GM21717 (cell line): ENCODE data around the gene CEP72.
A peak's percentile ranks its signal among the peaks of the same experiment; 100 is the strongest.
"Not testable (repeated sequence)": the region's sequence is repeated elsewhere in the genome, so short reads cannot be mapped to it uniquely, and the experiment has no call there.

Experiments used
- ATAC-seq: cut with Tn5 transposase; IDR thresholded peaks from one replicate; pipeline ENCODE4 v1.9.1; 2021; ENCODE audit warnings: mild to moderate bottlenecking, moderate library complexity; ENCODE audit not compliant: unreplicated experiment

The CEP72 gene

DNA sequence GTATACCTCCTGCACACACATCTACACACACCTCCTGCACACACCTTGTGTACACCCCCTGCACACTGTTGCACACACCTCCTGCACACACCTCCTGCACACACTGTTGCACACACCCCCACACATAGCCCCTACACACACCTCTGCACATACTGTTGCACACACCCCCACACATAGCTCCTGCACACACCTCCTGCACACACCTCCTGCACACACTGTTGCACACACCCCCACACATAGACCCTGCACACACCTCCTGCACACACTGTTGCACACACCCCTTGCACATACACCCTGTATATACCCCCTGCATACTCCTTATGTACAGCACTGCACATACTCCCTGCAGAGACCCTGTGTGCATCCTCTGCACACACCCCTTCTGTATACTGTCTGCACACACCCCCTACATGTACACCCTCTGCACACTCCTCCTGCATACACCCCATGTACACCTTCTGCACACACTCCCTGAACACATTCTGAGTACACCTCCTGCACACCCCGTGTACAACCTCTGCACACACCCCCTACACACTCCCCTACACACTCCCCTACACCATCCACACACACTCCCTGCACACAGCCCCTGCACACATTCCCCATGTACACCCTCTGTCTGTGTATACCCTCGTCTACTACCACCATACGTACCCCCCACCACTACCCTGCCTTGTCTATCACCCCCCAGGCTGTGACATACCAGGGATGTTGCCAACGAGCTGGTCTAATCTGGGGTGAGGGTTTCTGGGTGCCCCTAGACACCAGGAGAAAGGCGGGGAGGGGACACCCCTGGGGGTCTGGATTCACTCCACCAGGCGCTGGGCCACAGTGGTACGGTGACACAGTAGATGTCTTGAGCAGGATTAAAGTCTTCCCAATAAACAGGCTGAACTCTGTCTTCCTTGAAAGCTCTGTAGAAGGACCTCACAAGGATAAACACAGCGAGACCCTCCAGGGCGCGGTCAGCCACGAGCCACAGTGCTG lies 1.1 kb upstream of the CEP72 start:
- no peak for ATAC-seq

DNA sequence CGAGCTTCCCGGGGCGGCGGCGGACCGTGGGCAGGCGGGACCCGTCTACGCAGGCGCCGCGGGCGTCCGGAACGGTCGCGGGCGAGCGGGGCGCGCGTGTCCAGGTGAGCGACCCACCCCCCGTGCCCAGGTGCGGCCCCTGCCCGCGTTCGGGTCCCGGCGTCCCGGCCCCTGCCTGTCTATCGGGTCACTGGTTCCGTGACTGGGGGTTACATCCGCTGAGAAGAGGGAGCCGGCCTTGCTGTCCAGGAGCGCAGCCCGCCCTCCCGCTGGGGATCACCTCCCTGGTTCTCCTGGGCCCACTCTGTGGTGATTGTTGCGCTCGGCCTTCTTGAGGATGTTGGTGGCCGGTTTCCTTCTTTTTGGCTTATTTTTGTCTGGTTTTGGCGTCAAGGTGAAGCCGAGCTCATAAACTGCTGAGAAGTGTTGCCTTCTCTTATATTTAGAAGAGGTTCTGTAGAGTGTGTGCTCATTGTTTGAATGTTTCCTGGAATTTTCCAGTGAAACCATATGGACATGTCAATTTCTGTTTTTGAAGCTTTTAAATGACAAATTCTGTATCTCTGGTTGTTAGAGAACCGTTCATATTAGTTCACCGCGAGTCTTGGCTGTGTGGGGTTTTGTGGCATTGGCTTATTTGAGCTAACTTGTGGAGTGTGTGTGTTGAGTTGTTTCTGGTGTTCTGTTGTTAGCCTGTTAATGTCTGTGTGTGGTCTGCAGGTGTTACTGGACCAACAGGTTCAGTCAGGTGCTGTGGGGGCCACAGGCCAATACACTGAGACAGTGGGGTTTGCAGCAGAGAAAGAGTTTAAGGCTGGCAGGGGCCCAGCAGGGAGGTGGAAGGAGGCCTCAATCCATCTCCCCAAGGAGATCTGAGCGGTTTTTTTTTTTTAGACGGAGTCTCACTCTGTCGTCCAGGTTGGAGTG lies 621 bp downstream of the CEP72 start:
- peak; percentile 28 for ATAC-seq

DNA sequence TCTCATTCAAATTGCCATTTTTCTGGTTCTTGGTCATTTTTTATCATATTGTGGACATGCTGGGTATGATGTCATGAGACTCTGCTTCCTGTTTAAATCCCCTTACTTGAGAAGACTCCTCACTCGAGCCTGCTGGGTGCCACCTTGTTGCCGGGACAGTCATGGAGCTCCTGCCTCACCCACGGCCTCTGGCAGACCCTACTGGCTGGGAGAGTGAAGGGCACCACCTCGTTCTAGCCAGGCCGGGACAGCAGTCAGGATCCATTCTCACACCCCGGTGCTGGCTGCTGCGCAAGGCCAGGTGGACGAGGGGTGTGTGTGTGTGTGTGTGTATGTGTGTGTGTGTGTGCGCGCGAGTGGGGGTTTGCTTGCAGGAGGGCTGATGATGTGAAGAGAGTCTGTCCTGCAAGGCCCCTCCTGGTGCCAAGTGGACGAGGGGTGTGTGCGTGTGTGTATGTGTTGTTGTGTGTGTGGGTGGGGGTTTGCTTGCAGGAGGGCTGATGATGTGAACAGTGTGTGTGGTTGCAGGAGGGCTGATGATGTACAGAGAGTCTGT lies 4.4 kb downstream of the CEP72 start:
- ATAC-seq: no peak

DNA sequence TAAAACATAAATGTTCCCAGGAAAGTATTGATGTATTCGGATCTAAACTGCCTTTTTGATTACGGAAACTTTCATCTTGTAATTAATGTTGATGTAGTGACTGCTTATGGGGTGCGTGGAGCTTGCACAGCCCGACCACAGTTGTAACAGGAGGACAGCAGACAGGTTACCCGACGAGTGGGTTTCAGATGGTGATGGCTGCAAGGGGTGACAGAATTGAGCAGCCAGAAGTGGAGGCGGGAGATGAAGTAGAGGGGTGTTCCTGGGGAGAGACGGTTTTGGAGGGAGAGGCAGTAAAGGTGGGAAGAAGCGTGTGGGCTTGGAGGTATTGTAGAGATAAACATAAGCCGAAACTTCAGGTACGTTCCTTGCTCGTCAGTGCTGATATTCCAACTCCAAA lies 5.8 kb downstream of the CEP72 start:
- no peak for ATAC-seq

DNA sequence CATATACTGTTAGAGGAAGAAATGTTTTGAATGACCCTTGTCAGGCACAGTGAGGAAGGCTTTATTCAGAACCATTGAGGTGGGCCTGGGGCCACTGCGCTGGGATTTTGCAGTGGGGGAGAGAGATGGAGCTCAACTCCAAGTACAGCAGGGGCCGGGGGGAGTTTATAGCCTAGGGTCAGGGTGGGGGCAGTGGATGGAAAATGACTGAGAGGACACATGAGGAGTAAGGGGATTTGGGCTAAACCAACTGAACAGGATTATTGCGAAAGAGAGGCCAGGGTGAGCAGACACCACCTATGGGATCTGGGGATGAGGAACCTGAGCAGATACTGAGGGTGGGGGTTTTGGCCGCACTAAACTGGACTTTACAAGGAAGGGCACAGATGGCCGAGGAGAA lies 6.3 kb downstream of the CEP72 start:
- ATAC-seq: no peak

DNA sequence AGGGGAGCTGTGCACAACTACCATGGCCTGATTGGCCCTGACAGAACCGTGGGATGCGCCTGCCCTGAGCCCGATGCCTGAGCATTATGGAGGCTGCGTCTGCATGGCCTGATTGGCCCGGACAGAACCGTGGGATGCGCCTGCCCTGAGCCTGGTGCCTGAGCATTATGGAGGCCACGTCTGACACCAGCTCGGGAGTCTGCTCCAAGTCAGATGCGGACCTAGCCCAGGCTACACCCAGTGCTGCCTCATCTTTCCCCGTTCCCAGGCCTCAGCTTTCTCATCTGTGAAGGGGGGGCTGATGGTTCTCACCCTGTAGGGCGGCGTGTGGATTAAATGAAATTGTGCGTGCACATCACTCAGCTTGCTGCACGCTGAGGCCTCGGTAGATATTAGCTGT lies 7.3 kb downstream of the CEP72 start:
- ATAC-seq: no peak

DNA sequence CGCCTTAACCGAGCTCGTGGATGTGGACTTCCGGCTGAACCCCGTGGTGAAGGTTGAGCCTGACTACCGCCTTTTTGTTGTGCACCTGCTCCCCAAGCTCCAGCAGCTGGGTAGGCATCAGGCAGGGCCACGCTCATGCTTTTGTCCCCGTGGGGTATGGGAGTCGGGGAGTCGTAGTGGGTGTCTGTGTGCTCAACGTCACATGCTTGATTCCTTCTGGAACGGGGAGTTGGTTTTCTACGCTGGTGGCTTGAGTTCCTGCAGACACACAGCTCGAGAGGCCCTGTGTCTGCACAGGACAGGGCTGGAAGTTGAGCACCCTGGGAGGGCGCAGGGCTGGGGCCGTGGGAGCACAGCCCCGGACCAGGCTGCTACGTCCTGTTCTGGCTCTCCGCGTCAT lies 8.0 kb downstream of the CEP72 start:
- ATAC-seq: no peak

DNA sequence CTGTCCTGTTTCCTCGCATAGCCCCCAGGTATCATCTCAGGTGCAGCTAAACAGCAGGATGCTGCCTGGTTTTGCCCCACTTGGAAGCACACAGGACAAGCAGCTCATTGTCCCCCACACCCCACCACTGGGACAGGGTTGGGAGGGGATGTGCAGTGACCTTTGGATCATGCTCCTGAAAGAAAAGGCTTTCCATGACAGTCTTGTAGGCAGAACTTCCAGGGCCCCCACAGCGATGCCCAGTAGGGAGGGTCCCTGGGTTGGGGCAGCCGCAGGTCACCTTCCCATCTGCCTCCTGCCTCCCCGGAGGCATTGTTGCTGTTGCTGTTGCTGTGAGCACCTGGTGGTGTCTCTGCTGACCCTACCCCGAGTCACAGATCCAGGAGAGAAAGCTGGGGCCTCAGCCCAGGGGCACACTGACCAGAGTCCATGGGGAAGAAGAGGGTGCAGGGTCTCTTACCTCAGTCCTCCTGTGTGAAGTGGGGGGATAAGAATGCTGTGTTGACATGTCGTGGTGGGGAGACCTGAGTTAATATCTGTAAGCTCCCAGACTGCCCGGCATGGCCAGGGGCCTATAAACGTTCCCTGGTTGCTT lies 8.5 kb downstream of the CEP72 start:
- ATAC-seq: no peak

DNA sequence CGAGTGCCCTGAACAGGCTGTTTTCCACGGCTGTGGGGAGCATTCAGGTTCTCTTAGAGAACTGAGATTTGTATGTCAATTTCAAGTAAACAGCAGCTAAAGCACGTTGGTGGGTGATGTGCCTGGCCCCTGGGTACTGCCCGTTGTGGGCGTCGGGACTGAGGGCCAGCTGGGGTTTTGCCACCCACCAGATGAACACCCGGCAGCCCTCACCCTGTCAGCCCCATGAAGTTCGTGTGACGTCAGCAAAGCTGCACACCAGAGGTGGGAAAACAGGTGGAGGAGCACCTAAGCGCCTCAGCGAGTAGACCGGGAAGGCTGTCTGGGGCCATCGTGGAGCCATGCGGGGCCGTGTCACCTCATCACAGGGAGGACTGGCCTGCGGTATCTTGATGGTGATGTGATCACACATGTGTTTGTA lies 9.2 kb downstream of the CEP72 start:
- no peak for ATAC-seq

DNA sequence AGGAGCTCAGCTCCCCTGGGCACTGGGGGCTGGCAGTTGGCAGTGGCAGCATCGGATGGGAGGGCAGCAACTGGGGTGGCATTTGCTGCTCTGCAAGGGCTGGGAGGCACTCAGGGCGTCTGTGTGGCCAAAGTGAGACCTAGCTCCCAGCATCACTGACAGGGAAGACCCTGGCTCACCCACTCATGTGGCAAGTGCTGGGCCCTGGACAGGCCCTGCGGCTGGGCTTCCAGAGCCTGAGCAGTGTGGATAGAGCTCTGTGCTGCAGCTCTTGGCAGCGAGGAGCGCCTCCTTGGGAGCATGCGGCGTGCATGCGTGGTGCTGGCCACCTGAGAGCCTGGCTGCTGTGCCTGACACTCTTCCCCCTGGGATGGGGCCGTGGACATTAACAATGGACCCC lies 10.2 kb downstream of the CEP72 start:
- no peak for ATAC-seq

DNA sequence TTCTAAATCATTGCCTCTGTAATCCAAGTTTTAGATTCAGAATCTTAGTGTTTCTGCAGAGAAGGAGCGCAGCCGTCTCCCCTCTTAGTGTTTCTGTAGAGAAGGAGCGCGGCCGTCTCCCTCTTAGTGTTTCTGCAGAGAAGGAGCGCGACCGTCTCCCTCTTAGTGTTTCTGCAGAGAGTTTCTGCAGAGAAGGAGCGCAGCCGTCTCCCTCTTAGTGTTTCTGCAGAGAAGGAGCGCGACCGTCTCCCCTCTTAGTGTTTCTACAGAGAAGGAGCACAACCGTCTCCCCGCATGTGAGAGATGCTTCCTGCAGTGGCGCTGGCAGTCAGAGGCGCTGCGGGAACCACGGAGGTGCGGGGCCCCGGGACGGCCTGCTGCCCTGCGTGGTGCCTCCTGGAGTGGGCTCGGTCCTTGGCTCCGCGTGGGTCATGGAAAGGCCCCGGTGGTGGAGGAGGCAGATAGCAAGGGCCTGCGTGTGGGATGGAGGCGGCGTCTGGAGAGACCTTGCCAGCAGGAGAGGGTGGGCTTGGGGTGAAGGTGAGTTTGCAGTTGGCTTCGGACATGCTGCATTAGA lies 10.9 kb downstream of the CEP72 start:
- no peak for ATAC-seq

DNA sequence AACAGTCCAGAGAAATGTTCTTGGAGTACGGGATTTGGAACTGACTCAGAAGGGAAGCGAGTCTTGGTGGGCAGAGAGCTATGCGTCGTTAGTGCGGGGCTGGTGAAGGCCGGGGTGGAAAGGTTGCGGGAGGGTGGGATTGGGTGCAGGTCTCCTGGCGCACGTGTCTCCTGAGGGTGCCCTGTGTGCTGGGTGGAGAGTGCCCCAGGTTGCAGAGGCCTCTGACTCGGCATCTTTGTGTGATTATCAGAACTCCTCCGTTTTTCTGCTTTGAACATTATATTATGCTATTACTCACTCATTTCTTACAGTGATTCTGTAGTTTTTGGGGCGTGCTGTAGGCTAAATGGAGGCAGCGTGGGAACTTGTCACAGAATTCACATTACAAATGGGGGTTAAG lies 11.4 kb downstream of the CEP72 start:
- ATAC-seq: no peak

DNA sequence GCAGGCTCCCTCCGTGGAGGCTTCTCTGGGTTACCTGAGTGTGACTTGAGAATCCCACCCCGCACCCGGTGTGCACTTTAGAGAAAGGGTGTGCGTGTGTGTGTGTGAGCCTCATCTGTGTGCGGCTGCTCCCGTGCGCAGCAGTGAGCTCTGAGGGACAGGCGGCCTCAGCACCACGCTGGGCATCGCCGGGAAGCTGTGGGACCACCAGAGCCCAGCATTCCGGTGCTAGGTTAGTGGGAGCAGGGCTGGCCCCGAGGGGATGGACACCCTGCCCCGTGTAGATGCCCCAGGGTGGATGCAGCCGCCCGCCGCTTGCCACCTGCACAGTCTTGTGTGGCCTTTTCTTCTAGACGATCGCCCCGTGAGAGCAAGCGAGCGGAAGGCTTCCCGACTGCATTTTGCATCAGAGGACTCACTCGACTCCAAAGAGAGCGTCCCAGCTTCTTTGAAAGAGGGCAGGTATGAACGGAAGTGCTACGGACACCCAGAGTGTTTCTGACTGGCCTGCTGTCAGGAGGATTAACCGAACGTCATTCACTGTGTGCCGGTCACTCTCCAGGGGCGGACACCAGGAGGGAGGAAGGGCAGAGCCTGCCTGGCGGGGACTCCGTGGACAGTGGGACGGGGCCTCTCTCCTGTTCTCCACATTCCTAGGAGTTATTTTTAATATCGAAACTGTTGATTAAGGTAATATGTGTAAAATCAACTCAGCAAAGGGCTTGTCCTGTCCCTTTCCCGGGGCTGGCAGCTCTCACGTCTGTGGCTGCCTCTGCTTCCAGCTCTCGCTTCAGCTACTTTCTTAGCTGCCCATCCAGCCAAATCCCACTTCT lies 12.2 kb downstream of the CEP72 start:
- ATAC-seq: no peak

DNA sequence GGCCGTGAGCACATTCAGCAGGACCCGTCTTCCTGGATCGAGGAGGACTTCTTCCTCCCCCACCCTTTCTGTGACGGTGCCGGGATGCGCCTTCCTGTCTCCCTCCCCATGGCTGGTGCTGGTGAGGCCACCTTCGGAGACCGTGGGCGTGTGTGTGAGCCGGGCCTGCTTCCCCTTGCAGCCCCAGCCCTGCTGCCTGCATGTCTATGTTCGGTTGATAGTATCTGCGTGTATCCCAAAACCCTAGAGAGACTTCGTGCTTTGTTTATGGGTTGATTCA lies 12.8 kb downstream of the CEP72 start:
- no peak for ATAC-seq

DNA sequence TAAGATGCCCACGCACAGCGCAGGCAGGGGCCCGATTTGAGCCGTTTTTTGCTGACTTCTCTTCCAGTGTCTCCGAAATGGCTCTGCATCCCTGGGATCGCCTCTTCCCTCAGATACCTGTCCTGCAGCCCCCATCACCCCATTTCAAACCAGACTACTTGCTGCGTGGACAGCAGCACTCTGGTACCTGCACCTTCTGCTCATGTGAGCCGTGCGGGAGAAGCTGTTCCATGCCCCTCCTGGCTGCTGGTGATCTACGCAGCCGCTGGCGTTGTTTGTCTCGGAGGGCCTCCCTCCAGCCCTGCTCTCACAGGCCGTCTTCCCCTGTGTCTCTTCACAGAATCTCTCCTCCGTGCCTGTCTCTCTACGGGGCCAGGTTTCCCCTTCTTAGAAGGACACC lies 13.4 kb downstream of the CEP72 start:
- ATAC-seq: no peak

DNA sequence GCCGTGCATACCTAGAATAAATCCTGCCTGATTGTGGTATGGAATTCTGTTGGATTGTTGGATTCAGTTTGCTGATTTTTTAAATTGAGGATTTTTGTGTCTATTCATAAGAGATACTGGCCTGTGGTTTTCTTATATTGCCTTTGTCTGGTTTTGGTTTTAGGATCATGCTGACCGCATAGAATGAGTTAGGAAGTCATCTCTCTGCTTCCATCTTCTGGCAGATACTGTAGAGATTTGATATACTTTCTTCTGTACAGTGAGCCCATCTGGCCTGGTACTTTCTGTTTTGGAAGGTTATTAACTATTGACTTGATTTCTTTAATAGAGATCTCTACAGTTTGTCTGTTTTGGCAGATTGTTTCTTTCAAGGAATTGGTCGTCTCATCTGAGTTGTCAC lies 14.7 kb downstream of the CEP72 start:
- no peak for ATAC-seq

DNA sequence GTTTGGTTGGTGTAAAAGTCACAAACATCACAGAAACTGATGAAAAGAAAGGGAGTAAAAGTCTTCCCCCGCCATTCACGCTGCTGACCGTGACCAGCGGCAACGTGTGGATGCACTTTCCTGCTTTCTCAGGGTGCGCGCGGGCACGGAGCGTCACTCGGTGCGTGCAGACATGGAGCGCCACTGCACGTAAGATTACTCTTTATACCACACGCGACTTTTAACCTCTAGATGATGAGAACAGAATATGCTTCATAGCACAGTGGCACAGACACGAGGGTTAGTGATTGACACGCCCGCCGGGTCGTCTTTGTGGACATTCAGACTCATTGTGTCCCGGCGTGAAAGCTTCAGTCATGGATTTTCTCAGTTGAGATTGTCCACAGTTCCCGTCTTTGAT lies 15.7 kb downstream of the CEP72 start:
- no peak for ATAC-seq

DNA sequence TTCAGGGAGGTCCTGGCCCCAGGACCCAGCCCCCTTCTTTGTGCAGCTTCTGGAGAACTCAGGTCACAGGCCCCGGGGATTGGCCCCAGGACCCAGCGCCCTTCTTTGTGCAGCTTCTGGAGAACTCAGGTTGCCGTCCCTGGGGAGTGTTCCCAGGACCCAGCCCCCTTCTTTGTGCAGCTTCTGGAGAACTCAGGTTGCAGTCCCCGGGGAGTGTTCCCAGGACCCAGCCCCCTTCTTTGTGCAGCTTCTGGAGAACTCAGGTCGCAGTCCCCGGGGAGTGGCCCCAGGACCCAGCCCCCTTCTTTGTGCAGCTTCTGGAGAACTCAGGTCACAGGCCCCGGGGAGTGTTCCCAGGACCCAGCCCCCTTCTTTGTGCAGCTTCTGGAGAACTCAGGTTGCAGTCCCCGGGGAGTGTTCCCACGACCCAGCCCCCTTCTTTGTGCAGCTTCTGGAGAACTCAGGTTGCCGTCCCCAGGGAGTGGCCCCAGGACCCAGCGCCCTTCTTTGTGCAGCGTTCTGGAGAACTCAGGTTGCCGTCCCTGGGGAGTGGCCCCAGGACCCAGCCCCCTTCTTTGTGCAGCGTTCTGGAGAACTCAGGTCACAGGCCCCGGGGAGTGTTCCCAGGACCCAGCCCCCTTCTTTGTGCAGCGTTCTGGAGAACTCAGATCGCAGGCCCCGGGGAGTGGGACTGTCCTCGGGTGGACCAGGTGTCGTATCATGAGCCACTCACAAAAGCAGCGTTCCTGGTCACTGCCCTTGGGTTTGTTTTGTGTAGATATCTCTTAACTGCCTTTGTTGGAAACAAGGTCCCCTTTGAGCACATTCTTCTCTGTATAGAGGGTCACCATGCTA lies 16.4 kb downstream of the CEP72 start:
- ATAC-seq: not testable (repeated sequence)

DNA sequence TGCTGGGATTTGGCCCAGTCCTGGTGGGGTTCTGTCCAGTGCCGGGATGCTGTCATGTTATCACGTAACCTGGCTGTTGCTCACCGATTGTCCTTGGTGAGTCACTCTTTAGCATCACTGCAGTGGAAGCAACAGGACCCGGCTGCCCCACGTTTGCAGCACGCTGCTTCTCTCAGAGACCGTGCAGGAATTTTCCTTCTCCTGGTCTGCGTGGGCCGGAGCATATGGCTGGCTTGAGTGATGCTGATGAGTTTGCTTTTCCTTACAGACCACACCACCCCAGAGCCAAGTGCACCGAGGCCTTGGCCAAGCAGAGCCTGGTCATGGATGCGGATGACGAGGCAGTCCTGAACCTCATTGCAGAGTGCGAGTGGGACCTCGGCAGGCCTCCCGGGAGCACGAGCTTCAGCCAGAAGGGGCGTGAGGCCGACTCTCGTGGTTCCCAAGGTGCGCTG lies 21.4 kb downstream of the CEP72 start:
- no peak for ATAC-seq
